ENCODE measurements around the gene RPGRIP1L.

RPGRIP1L gene

DNA sequence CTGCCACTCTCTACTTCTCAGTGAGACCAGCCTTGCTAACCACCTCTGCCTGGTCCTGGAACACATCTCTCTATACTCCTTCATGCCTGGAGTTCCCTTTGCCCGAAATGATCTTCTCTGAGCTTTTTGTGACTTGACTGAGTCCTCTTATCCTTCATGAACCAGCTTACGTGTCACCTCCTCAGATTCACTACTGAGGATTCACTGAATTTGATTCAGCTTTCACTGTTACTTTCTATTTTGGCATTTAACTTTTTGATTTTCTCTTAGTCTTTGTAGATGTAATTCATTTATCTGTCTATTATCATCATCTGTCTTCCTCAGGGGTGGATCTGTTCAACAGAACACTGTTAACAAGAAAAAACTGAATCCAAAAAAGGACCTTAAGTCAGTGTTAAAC, 95.6 kb downstream of the RPGRIP1L start:
- TF ChIP-seq, protein P1, sequence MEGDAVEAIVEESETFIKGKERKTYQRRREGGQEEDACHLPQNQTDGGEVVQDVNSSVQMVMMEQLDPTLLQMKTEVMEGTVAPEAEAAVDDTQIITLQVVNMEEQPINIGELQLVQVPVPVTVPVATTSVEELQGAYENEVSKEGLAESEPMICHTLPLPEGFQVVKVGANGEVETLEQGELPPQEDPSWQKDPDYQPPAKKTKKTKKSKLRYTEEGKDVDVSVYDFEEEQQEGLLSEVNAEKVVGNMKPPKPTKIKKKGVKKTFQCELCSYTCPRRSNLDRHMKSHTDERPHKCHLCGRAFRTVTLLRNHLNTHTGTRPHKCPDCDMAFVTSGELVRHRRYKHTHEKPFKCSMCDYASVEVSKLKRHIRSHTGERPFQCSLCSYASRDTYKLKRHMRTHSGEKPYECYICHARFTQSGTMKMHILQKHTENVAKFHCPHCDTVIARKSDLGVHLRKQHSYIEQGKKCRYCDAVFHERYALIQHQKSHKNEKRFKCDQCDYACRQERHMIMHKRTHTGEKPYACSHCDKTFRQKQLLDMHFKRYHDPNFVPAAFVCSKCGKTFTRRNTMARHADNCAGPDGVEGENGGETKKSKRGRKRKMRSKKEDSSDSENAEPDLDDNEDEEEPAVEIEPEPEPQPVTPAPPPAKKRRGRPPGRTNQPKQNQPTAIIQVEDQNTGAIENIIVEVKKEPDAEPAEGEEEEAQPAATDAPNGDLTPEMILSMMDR (IDR thresholded peaks at IDR 0.05; ENCODE audit: low read depth, low read length, missing control alignments) = no peak
- H3K27me3 ChIP-seq (replicated peaks) = no peaks in the 10 kb centered on the region

DNA sequence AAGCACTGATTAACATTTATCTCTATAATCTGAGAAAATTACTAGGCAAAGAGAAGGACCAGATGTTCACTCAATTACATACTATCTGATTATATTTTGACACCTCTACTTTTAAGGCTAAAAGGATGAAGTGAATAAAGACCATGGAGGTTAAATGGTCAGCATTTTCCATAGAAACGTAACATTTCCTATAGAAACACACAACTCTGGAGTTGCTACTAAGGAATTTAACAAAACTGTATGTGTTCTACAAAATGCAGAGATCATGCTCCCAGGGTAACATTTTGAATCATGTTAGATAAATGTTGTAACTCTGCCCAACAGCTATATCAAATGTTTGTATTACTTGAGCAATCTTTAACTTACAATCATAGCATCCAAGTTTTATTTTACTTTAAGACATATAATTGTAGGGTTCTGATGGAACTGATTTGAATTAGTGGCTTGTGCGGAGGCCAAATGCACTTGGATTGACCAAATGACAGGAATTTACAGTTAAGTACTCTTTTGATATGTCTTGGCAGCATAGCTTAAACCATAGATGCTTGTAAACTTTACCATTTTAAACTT, 97.7 kb downstream of the RPGRIP1L start:
- Histone ChIP-seq H3K27me3 (replicated peaks) (no peaks in the 10 kb centered on the region), H3K27ac (no peak overlapping the region), H3K36me3 (replicated peaks) (no peaks in the 10 kb centered on the region), H3K4me3 (ENCODE audit: low read depth, low read length) (no peak overlapping the region)
- TF ChIP-seq, protein P1 (IDR thresholded peaks at IDR 0.05; ENCODE audit: low read depth, low read length, missing control alignments) = no peak
- in situ Hi-C loops (cut with HindIII; ENCODE audit: low pct_ligation_motif_present, low sequenced_read_pairs) = no loop called here
- no peak for DNase-seq

More for the DNA sequence above, 95.6 kb downstream of the RPGRIP1L start:
- no peak overlapping the region for H3K27ac ChIP-seq
- no peak overlapping the region for H3K4me3 ChIP-seq (ENCODE audit: low read depth, low read length)
- no peak for DNase-seq
- in situ Hi-C loops (cut with HindIII; ENCODE audit: low pct_ligation_motif_present, low sequenced_read_pairs) = no loop called here
- no peaks in the 10 kb centered on the region for H3K36me3 ChIP-seq (replicated peaks)

DNA sequence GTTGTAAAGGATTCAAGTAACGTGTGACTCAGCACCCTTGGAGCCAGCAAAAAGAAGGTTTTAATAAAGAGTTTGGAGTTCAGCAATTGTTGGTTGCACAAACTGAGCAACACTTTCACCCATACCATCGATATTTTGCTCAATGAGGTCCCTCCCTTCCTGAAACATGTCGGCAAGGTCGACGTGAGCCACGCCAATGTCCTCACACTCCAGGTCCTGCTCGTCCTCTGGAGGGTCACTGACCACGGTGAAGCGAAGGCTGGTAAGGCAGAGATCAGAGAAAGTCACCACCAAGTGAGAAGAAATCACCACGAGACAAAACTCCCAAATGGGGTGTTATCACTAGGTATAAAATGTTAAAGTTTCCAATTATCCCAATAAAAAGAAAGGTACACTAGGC, 98.3 kb downstream of the RPGRIP1L start:
- Histone ChIP-seq H3K27me3 (replicated peaks) (no peaks in the 10 kb centered on the region), H3K27ac (no peak overlapping the region), H3K4me3 (ENCODE audit: low read depth, low read length) (no peak overlapping the region), H3K36me3 (replicated peaks) (no peaks in the 10 kb centered on the region)
- in situ Hi-C loops (cut with HindIII; ENCODE audit: low pct_ligation_motif_present, low sequenced_read_pairs) = no loop called here
- no peak for DNase-seq
- TF ChIP-seq, protein P1 (IDR thresholded peaks at IDR 0.05; ENCODE audit: low read depth, low read length, missing control alignments) = no peak

GRCh38 chr16:53601961-53602360, 101.7 kb downstream of the RPGRIP1L start:
- TF ChIP-seq, protein P1 (IDR thresholded peaks at IDR 0.05; ENCODE audit: low read depth, low read length, missing control alignments) = no peak
- H3K27ac ChIP-seq = no peak overlapping the region
- no peaks in the 10 kb centered on the region for H3K36me3 ChIP-seq (replicated peaks)
- no peaks in the 10 kb centered on the region for H3K27me3 ChIP-seq (replicated peaks)
- in situ Hi-C loops (cut with HindIII; ENCODE audit: low pct_ligation_motif_present, low sequenced_read_pairs) = no loop called here
- no peak overlapping the region for H3K4me3 ChIP-seq (ENCODE audit: low read depth, low read length)
- no peak for DNase-seq

- H3K4me3 ChIP-seq (ENCODE audit: low read depth, low read length) = no peak overlapping the region
- no peaks in the 10 kb centered on the region for H3K36me3 ChIP-seq (replicated peaks)
- TF ChIP-seq, protein P1 (IDR thresholded peaks at IDR 0.05; ENCODE audit: low read depth, low read length, missing control alignments) = no peak
- no peak overlapping the region for H3K27ac ChIP-seq
- in situ Hi-C loops (cut with HindIII; ENCODE audit: low pct_ligation_motif_present, low sequenced_read_pairs) = no loop called here
- H3K27me3 ChIP-seq (replicated peaks) = no peaks in the 10 kb centered on the region
- DNase-seq = no peak
Measured at GRCh38 chr16:53600616-53601015, 103.0 kb downstream of the RPGRIP1L start.

DNA sequence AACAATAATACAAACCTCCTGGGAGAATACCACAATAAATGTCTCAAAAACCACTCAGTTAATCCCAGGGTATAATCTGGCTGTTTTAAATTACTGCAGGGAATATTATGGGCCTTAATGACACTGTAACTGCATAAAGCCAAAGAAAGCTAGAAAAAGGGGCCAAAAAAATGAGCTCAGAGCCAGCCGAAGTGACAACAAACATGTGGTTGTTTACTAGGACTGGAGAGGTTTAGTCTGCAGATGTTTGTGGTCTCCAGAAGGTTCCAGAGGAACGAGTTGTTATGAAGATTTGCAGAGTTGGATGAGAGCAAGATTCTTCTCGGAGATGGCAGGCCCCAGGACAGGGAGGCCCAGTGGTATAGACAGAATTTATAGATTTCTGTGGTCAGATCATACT, 103.5 kb downstream of the RPGRIP1L start:
- in situ Hi-C loops (cut with HindIII; ENCODE audit: low pct_ligation_motif_present, low sequenced_read_pairs) = no loop called here
- Histone ChIP-seq H3K27ac (no peak overlapping the region), H3K27me3 (replicated peaks) (no peaks in the 10 kb centered on the region), H3K4me3 (ENCODE audit: low read depth, low read length) (no peak overlapping the region), H3K36me3 (replicated peaks) (no peaks in the 10 kb centered on the region)
- TF ChIP-seq, protein P1 (IDR thresholded peaks at IDR 0.05; ENCODE audit: low read depth, low read length, missing control alignments) = no peak
- no peak for DNase-seq
